D721Med (cell line): ENCODE measurements around the gene TANGO2.

Experiments used
- DNase-seq: peaks from one replicate; pipeline ENCODE4 v3.0.0; 2011; ENCODE audit warnings: low spot score; ENCODE audit not compliant: insufficient read length
- FAIRE-seq: peaks from 2 replicates; lab custom pipeline; 2011; peaks lifted over from hg19 to GRCh38; lab: Jason Lieb, UNC
- TF ChIP-seq, protein P1 (sequence below): IDR thresholded peaks from 2 replicates; pipeline ENCODE4 v1.5.1; 2012; ENCODE audit warnings: mild to moderate bottlenecking, control low read depth; ENCODE audit not compliant: insufficient read depth; ENCODE audit errors: missing control alignments

TANGO2 gene

DNA sequence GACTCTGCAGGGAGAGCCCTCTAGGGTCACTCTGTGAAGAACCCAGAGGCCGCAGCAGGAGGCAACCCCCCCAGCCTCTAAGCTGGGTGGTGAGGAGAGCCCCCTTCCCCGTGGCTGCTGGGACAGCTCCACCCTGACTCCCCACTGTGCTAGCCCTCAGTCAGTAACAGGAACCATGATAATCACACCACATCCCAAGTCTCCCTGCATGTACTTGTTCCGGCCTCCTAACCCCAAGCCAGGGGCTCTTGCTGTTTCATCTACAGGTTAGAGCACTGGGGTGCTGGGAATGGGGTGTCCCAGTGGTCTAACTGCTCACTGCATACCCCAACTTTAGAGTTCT is 31.2 kb upstream of the TANGO2 start:
- TF ChIP-seq, protein P1, sequence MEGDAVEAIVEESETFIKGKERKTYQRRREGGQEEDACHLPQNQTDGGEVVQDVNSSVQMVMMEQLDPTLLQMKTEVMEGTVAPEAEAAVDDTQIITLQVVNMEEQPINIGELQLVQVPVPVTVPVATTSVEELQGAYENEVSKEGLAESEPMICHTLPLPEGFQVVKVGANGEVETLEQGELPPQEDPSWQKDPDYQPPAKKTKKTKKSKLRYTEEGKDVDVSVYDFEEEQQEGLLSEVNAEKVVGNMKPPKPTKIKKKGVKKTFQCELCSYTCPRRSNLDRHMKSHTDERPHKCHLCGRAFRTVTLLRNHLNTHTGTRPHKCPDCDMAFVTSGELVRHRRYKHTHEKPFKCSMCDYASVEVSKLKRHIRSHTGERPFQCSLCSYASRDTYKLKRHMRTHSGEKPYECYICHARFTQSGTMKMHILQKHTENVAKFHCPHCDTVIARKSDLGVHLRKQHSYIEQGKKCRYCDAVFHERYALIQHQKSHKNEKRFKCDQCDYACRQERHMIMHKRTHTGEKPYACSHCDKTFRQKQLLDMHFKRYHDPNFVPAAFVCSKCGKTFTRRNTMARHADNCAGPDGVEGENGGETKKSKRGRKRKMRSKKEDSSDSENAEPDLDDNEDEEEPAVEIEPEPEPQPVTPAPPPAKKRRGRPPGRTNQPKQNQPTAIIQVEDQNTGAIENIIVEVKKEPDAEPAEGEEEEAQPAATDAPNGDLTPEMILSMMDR: no peak
- FAIRE-seq: no peak
- no peak for DNase-seq

DNA sequence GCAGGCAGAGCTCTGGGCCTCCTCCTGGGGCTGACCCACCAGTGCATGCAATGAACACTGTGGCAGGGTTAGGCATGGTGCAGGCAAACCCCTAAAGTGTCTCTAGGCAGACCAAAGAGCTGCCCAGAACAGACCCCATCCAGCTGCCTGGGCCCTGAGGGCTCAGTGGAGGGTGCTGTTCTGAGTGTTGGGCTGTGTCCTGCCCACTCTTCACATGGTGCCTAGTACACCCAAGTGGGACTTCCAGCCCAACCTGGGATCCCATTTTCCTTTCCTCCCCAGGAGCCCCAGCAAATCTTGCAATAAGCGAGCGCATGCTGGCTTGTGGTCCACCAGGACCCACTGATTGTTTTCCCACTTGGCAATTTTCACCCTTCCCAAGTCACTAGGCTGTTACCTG is 30.7 kb upstream of the TANGO2 start:
- FAIRE-seq (no peak), DNase-seq (no peak)
- TF ChIP-seq, protein P1: no peak

DNA sequence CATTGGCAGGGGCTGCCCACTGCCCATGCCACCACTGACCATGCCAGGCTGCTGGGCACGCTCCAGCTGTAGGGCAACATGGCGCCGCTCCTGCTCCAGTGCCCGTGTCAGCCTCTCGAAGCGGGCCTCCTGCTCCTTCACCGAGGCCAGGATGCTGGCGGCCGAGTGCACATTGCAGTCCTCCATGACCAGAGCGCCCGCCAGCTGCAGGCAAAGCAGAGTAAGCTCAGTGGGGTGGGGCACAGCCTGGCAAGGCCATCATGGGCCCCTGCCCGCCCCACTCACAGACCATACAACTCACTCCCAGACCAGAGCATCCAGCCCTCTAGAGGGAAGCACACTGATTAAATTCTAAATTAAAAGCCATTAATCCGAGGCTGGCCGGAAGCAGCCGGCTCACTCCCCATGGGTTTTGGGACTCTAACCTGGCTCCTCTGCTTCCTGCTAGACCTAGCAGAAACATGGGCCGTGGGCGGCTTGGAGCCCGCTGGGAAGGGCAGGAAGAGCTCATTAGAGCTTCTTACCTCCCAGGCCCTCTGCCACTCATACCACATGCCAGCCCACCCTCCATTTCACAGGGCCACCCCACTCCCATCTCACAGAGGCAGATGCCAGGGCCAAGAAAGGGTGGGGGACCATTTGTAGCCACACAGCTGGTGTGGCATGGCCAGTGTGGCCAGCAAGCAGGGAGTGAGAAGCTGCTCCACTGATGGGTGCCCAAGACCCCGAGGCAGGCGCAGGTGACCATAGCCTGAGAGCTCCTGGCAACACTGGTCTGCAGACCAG is 30.1 kb upstream of the TANGO2 start:
- DNase-seq (no peak), FAIRE-seq (no peak)

DNA sequence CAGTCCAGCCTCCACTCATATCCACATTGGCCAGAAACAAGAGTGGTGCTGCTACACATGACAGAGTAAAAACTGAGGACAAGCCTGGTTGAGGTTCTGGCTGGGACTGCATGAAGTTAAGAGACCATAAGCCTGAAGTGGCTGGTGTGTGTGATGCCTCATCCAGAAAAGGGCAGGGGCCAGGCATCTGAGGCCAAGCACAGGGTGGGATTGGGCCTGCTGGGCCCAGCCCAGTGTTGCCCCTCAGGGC is 29.6 kb upstream of the TANGO2 start:
- no peak for FAIRE-seq
- TF ChIP-seq, protein P1: no peak
- DNase-seq: no peak

More for the DNA sequence above, 30.1 kb upstream of the TANGO2 start:
- TF ChIP-seq, protein P1: no peak

DNA sequence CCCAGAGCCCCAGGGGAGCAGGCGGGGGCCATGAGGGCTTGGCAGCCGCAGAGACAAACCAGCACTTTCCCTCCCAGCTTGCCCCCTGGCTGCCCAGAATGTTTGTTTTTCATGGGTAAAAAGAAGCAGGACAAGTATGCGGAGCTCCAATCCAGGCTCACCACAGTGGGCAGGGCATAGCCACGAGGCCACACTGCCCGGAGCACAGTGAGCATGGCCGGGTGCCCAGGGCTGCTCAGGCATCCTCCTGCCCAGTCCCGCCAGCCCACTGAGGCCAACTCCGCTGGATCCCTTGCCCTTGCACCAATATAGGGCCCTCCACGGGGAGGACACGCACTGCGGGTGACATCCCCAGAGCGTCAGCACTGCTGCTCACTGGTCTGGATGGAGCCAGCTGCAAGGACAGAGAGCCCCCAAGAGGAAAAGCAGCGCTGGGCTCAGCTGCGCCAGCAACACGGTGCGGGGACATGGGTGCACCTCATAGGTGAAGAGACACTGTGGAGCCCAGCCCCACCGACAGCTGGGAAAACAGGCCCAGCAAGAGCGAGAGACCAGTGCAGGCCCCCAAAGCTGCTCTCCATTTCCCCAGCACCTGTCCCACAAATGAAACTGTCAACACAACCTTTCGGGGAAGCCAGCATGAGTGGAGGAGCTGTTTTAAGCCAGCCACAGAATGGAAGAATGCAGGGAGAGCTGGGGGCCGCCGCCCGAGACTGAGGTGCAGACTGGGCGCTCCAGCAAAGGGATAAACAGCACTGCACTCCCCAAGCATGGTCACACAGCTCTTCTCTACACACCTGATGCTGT is 29.1 kb upstream of the TANGO2 start:
- no peak for DNase-seq
- TF ChIP-seq, protein P1: no peak
- no peak for FAIRE-seq

DNA sequence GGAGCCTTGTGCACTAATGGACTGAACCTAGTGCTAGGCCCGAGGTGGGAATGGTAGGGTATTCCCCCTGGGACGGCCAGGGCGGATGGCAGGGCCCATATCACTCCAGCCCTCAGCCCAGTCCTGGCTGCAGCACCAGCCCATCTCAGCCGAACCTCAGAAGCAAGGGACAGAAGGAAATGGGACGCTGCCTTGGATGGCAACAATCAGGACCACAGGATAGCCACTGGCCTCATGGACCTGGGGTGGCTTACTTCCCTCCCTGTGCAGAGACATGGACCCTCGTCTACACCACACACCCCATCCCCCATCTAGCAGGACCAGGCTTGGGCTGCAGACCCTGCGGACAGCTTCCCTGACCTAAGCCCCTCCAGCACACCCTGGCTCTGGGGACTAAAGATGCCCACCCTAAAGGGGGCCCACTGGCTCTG is 28.4 kb upstream of the TANGO2 start:
- no peak for FAIRE-seq

DNA sequence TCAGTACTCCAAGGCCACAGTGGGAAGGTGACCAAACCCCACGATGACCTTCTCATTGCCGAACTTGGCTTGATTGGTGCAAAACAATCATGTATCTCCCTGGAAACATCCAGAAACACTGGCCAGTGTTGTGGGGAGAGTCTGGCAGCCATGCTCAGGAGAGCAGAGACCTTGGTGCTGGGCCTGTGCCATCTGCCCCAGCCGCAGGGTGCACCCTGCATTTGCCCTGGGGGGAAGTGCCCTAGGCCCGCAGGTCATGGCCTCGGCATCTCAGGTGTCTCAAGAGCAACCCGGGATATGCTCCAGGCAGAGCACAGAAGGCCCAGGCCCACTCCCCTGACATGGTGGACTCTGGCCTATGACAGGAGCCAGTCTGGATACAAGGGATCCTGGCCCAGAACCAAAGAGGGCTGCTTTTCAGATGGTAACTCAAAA is 28.0 kb upstream of the TANGO2 start:
- FAIRE-seq: no peak
- TF ChIP-seq, protein P1: no peak
- no peak for DNase-seq

More for the DNA sequence above, 28.4 kb upstream of the TANGO2 start:
- TF ChIP-seq, protein P1: no peak
- DNase-seq: no peak
